ENCODE results near the gene GTSE1.

- TF ChIP-seq TCF4 (CRISPR knock-in tag; IDR thresholded peaks at IDR 0.05; ENCODE audit: borderline replicate concordance), result no peak
- TF ChIP-seq OSR1 (CRISPR knock-in tag; IDR thresholded peaks at IDR 0.05), result no peak
- TF ChIP-seq ZFP3 (CRISPR knock-in tag; IDR thresholded peaks at IDR 0.05), result no peak
- TF ChIP-seq PATZ1 (CRISPR knock-in tag; IDR thresholded peaks at IDR 0.05; ENCODE audit: borderline replicate concordance), result no peak
- no peak for TF ChIP-seq ZC3H10 (CRISPR knock-in tag; IDR thresholded peaks at IDR 0.05)
- no peak for TF ChIP-seq TOX (CRISPR knock-in tag; IDR thresholded peaks at IDR 0.05; ENCODE audit: borderline replicate concordance)
- TF ChIP-seq TSHZ2 (CRISPR knock-in tag; IDR thresholded peaks at IDR 0.05), result no peak
- no peak for TF ChIP-seq ZFP30 (CRISPR knock-in tag; IDR thresholded peaks at IDR 0.05)
- no peak for TF ChIP-seq SNAI2 (CRISPR knock-in tag; IDR thresholded peaks at IDR 0.05)
- TF ChIP-seq CREB5 (CRISPR knock-in tag; IDR thresholded peaks at IDR 0.05; ENCODE audit: low read depth), result no peak
These were observed 6.4 kb upstream of the GTSE1 start for GRCh38 chr22:46290121-46290842.

Data from SK-N-SH treated with all-trans-retinoic acid at 6 μM for 48 hours (cell line).